ENCODE measurements around the gene AFG1L.
"Not testable (repeated sequence)": the region's sequence is repeated elsewhere in the genome, so short reads cannot be mapped to it uniquely, and the experiment has no call there.

The AFG1L gene

GRCh38 chr6:108330221-108330785 is 35.4 kb downstream of the AFG1L start:
- H4K5ac ChIP-seq (ENCODE audit: low read length); H3K27ac ChIP-seq (ENCODE audit: low read depth, low read length); H3K4me1 ChIP-seq (ENCODE audit: control insufficient read depth, low read depth, low read length); H3K9ac ChIP-seq (ENCODE audit: low read length); H3K4me3 ChIP-seq (ENCODE audit: low read length); H2BK5ac ChIP-seq (ENCODE audit: low read length); H3K27me3 ChIP-seq (ENCODE audit: insufficient read depth, low read length, poor library complexity); H4K8ac ChIP-seq (ENCODE audit: low read depth, low read length); H2AK5ac ChIP-seq (ENCODE audit: low read length); H3K36me3 ChIP-seq (ENCODE audit: control insufficient read depth, insufficient read depth, low read length); H3K79me1 ChIP-seq (ENCODE audit: low read length); H3K56ac ChIP-seq (ENCODE audit: low read length); DNase-seq; H3K79me2 ChIP-seq (ENCODE audit: control insufficient read depth, insufficient read depth, low read length); H3K4ac ChIP-seq (ENCODE audit: low read depth, low read length); H2BK120ac ChIP-seq (ENCODE audit: low read depth, low read length); H3K18ac ChIP-seq (ENCODE audit: low read length); H3K4me2 ChIP-seq (ENCODE audit: low read length); H2BK15ac ChIP-seq (replicated peaks; ENCODE audit: low read depth); H3K23ac ChIP-seq (ENCODE audit: low read length): not testable (repeated sequence)
- no CpG with 5 or more reads among the region's 7 CpGs for WGBS (ENCODE audit: extremely low coverage, insufficient coverage, low lambda C conversion rate)

GRCh38 chr6:108330806-108331205 is 36.0 kb downstream of the AFG1L start:
- Histone ChIP-seq H3K18ac (ENCODE audit: low read length) (no peak overlapping the region), H3K9ac (ENCODE audit: low read length) (no peak overlapping the region), H3K4me3 (ENCODE audit: low read length) (no peak overlapping the region), H3K27me3 (ENCODE audit: insufficient read depth, low read length, poor library complexity) (no peaks in the 10 kb centered on the region), H3K79me2 (ENCODE audit: control insufficient read depth, insufficient read depth, low read length) (no peaks in the 10 kb centered on the region), H2BK120ac (ENCODE audit: low read depth, low read length) (no peak overlapping the region), H2BK15ac (replicated peaks; ENCODE audit: low read depth) (no peak overlapping the region), H3K79me1 (ENCODE audit: low read length) (no peaks in the 10 kb centered on the region), H3K23ac (ENCODE audit: low read length) (no peak overlapping the region), H3K4ac (ENCODE audit: low read depth, low read length) (no peak overlapping the region), H4K8ac (ENCODE audit: low read depth, low read length) (no peak overlapping the region), H3K56ac (ENCODE audit: low read length) (no peak overlapping the region), H3K4me1 (ENCODE audit: control insufficient read depth, low read depth, low read length) (no peaks in the 10 kb centered on the region), H3K27ac (ENCODE audit: low read depth, low read length) (no peak overlapping the region), H4K5ac (ENCODE audit: low read length) (no peak overlapping the region), H2BK5ac (ENCODE audit: low read length) (no peak overlapping the region), H3K36me3 (ENCODE audit: control insufficient read depth, insufficient read depth, low read length) (no peaks in the 10 kb centered on the region), H3K4me2 (ENCODE audit: low read length) (no peak overlapping the region), H2AK5ac (ENCODE audit: low read length) (no peak overlapping the region)
- WGBS (ENCODE audit: extremely low coverage, insufficient coverage, low lambda C conversion rate), result no CpG with 5 or more reads among the region's 2 CpGs
- DNase-seq, result no peak

- Histone ChIP-seq H3K27me3 (ENCODE audit: insufficient read depth, low read length, poor library complexity) (no peaks in the 10 kb centered on the region), H3K18ac (ENCODE audit: low read length) (no peak overlapping the region), H4K8ac (ENCODE audit: low read depth, low read length) (no peak overlapping the region), H3K4ac (ENCODE audit: low read depth, low read length) (no peak overlapping the region), H2BK120ac (ENCODE audit: low read depth, low read length) (no peak overlapping the region), H3K79me1 (ENCODE audit: low read length) (no peaks in the 10 kb centered on the region), H3K27ac (ENCODE audit: low read depth, low read length) (no peak overlapping the region), H3K23ac (ENCODE audit: low read length) (no peak overlapping the region), H3K56ac (ENCODE audit: low read length) (no peak overlapping the region), H4K5ac (ENCODE audit: low read length) (no peak overlapping the region), H3K79me2 (ENCODE audit: control insufficient read depth, insufficient read depth, low read length) (no peaks in the 10 kb centered on the region), H3K4me1 (ENCODE audit: control insufficient read depth, low read depth, low read length) (no peaks in the 10 kb centered on the region), H3K36me3 (ENCODE audit: control insufficient read depth, insufficient read depth, low read length) (no peaks in the 10 kb centered on the region), H2BK15ac (replicated peaks; ENCODE audit: low read depth) (no peak overlapping the region), H3K9ac (ENCODE audit: low read length) (no peak overlapping the region), H3K4me2 (ENCODE audit: low read length) (no peak overlapping the region), H3K4me3 (ENCODE audit: low read length) (no peak overlapping the region), H2AK5ac (ENCODE audit: low read length) (no peak overlapping the region), H2BK5ac (ENCODE audit: low read length) (no peak overlapping the region)
- DNase-seq, result no peak
Measured at GRCh38 chr6:108331982-108332381, 37.1 kb downstream of the AFG1L start.

GRCh38 chr6:108336971-108337370 is 42.1 kb downstream of the AFG1L start:
- Histone ChIP-seq H3K79me1 (ENCODE audit: low read length) (no peaks in the 10 kb centered on the region), H3K4me1 (ENCODE audit: control insufficient read depth, low read depth, low read length) (no peaks in the 10 kb centered on the region), H3K4me3 (ENCODE audit: low read length) (no peak overlapping the region), H3K36me3 (ENCODE audit: control insufficient read depth, insufficient read depth, low read length) (no peaks in the 10 kb centered on the region), H3K9ac (ENCODE audit: low read length) (no peak overlapping the region), H2BK15ac (replicated peaks; ENCODE audit: low read depth) (no peak overlapping the region), H2BK5ac (ENCODE audit: low read length) (no peak overlapping the region), H4K5ac (ENCODE audit: low read length) (no peak overlapping the region), H3K4me2 (ENCODE audit: low read length) (no peak overlapping the region), H2BK120ac (ENCODE audit: low read depth, low read length) (no peak overlapping the region), H3K56ac (ENCODE audit: low read length) (no peak overlapping the region), H3K27me3 (ENCODE audit: insufficient read depth, low read length, poor library complexity) (no peaks in the 10 kb centered on the region), H3K4ac (ENCODE audit: low read depth, low read length) (no peak overlapping the region), H3K79me2 (ENCODE audit: control insufficient read depth, insufficient read depth, low read length) (no peaks in the 10 kb centered on the region), H3K27ac (ENCODE audit: low read depth, low read length) (no peak overlapping the region), H2AK5ac (ENCODE audit: low read length) (no peak overlapping the region), H3K18ac (ENCODE audit: low read length) (no peak overlapping the region), H4K8ac (ENCODE audit: low read depth, low read length) (no peak overlapping the region), H3K23ac (ENCODE audit: low read length) (no peak overlapping the region)
- peak; percentile 79 for DNase-seq
- WGBS (ENCODE audit: extremely low coverage, insufficient coverage, low lambda C conversion rate), result no CpG with 5 or more reads among the region's 3 CpGs

- no peak overlapping the region for H4K8ac ChIP-seq (ENCODE audit: low read depth, low read length)
- no peaks in the 10 kb centered on the region for H3K79me1 ChIP-seq (ENCODE audit: low read length)
Measured at GRCh38 chr6:108337721-108338120, 42.9 kb downstream of the AFG1L start.

GRCh38 chr6:108341372-108341771 is 46.5 kb downstream of the AFG1L start:
- Histone ChIP-seq H4K8ac (ENCODE audit: low read depth, low read length) (no peak overlapping the region), H2BK5ac (ENCODE audit: low read length) (no peak overlapping the region), H2BK120ac (ENCODE audit: low read depth, low read length) (no peak overlapping the region), H3K9ac (ENCODE audit: low read length) (no peak overlapping the region), H3K4me3 (ENCODE audit: low read length) (no peak overlapping the region), H2BK15ac (replicated peaks; ENCODE audit: low read depth) (no peak overlapping the region), H3K27me3 (ENCODE audit: insufficient read depth, low read length, poor library complexity) (no peaks in the 10 kb centered on the region), H3K4ac (ENCODE audit: low read depth, low read length) (no peak overlapping the region), H3K23ac (ENCODE audit: low read length) (no peak overlapping the region), H3K36me3 (ENCODE audit: control insufficient read depth, insufficient read depth, low read length) (no peaks in the 10 kb centered on the region), H4K5ac (ENCODE audit: low read length) (no peak overlapping the region), H3K27ac (ENCODE audit: low read depth, low read length) (no peak overlapping the region), H3K18ac (ENCODE audit: low read length) (no peak overlapping the region), H3K56ac (ENCODE audit: low read length) (no peak overlapping the region), H2AK5ac (ENCODE audit: low read length) (no peak overlapping the region), H3K4me1 (ENCODE audit: control insufficient read depth, low read depth, low read length) (no peaks in the 10 kb centered on the region), H3K79me1 (ENCODE audit: low read length) (no peaks in the 10 kb centered on the region), H3K79me2 (ENCODE audit: control insufficient read depth, insufficient read depth, low read length) (no peaks in the 10 kb centered on the region), H3K4me2 (ENCODE audit: low read length) (no peak overlapping the region)
- DNase-seq, result no peak
- WGBS (ENCODE audit: extremely low coverage, insufficient coverage, low lambda C conversion rate), result no CpG with 5 or more reads among the region's 2 CpGs

More at GRCh38 chr6:108337721-108338120, 42.9 kb downstream of the AFG1L start:
- no peak for DNase-seq
- no peak overlapping the region for H2BK120ac ChIP-seq (ENCODE audit: low read depth, low read length)
- no peak overlapping the region for H2BK15ac ChIP-seq (replicated peaks; ENCODE audit: low read depth)
- no peaks in the 10 kb centered on the region for H3K4me1 ChIP-seq (ENCODE audit: control insufficient read depth, low read depth, low read length)
- H2BK5ac ChIP-seq (ENCODE audit: low read length), result no peak overlapping the region
- no peaks in the 10 kb centered on the region for H3K79me2 ChIP-seq (ENCODE audit: control insufficient read depth, insufficient read depth, low read length)
- H3K56ac ChIP-seq (ENCODE audit: low read length), result no peak overlapping the region
- H4K5ac ChIP-seq (ENCODE audit: low read length), result no peak overlapping the region
- H2AK5ac ChIP-seq (ENCODE audit: low read length), result no peak overlapping the region
- H3K27ac ChIP-seq (ENCODE audit: low read depth, low read length), result no peak overlapping the region
- H3K9ac ChIP-seq (ENCODE audit: low read length), result no peak overlapping the region
- no peak overlapping the region for H3K23ac ChIP-seq (ENCODE audit: low read length)
- H3K4me3 ChIP-seq (ENCODE audit: low read length), result no peak overlapping the region
- H3K27me3 ChIP-seq (ENCODE audit: insufficient read depth, low read length, poor library complexity), result no peaks in the 10 kb centered on the region
- H3K36me3 ChIP-seq (ENCODE audit: control insufficient read depth, insufficient read depth, low read length), result no peaks in the 10 kb centered on the region
- WGBS (ENCODE audit: extremely low coverage, insufficient coverage, low lambda C conversion rate), result no CpG with 5 or more reads among the region's 3 CpGs
- H3K4me2 ChIP-seq (ENCODE audit: low read length), result no peak overlapping the region
- H3K4ac ChIP-seq (ENCODE audit: low read depth, low read length), result no peak overlapping the region
- H3K18ac ChIP-seq (ENCODE audit: low read length), result peak overlapping the region; percentile 51

Data from mesendoderm (in vitro differentiated cells).